ENCODE data around the gene PLIN1. TPM values are rescaled to one million over a fixed set of nuclear protein-coding genes. Genes with fewer than 3 reads are reported as not detected.
A peak's percentile ranks its signal among the peaks of the same experiment; 100 is the strongest.

The PLIN1 gene
- total RNA-seq, 1 experiment from 2014 or later, result 0.09 TPM

DNA sequence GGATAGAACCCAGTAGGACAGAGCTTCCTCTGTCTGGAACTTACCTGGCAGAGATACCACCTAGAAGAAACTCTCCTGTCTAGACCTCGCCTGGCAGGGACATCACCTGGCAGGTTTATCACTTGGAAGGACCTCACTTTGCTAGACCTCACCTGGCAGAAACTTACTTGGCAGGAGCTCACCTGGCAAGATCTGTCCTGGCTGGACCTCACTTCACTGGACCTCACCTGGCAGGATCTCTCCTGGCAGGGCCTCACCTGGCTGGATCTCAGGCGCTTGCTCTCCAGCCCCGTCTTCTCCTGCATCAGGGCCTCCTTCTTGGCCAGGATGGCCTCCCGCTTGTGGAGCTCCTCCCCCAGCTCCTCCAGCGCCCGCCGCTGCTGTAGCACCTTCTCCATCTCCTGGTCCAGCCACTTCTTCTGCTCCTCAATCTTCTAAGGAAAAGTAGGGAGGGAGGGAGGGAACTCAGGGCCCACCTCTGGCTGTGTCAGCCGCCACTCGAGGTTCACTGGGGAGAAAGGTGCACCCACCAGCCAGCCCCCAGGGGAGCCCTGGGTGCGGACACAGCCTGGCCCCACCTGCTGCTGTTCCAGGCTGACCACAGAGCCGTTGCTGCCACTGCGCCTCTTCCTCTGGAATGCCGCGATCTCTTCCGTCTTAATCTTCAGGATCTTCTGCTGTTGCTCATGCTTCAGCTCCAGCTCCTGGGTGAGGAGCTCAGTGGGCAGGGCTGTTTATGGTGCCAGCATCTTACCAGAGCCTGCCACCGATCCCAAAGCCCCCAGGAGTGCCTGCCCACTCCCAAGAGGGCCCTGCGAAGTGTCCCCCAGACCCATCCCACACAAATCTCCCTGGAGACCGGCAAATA lies 46.4 kb downstream of the PLIN1 start:
- DNase-seq, result no peak
- no CpG with 5 or more reads among the region's 18 CpGs for WGBS (ENCODE audit: extremely low coverage, insufficient read length, low lambda C conversion rate)
- Histone ChIP-seq H3K27me3 (ENCODE audit: insufficient read depth, low read length) (no peaks in the 10 kb centered on the region), H4K20me1 (ENCODE audit: control insufficient read depth, insufficient read depth, insufficient read length) (no peaks in the 10 kb centered on the region), H3K18ac (ENCODE audit: insufficient read length, low read depth, low read length) (no peak overlapping the region), H2BK120ac (ENCODE audit: low read depth, low read length, poor library complexity, severe bottlenecking) (no peak overlapping the region), H3K4ac (ENCODE audit: low read depth, low read length) (no peak overlapping the region), H3K56ac (ENCODE audit: insufficient read length, low read depth, low read length) (no peak overlapping the region), H3K9ac (ENCODE audit: extremely low read depth, insufficient read length, low read length) (no peak overlapping the region), H2BK5ac (ENCODE audit: insufficient read length, low read length) (no peak overlapping the region), H3K23me2 (ENCODE audit: insufficient read length, low read depth, low read length, poor library complexity, severe bottlenecking) (no peaks in the 10 kb centered on the region), H3K79me2 (ENCODE audit: insufficient read depth, low read length) (no peaks in the 10 kb centered on the region), H3K27ac (ENCODE audit: insufficient read length, low read depth, low read length) (no peak overlapping the region), H3K9me3 (ENCODE audit: control insufficient read depth, low read depth, low read length) (no peaks in the 10 kb centered on the region), H3K14ac (ENCODE audit: insufficient read depth, low read length) (no peak overlapping the region), H2AFZ (ENCODE audit: low read length) (no peak overlapping the region), H4K8ac (replicated peaks; ENCODE audit: insufficient read length, low read depth, low read length) (no peak overlapping the region), H3K4me2 (ENCODE audit: insufficient read depth, insufficient read length, low read length) (no peak overlapping the region), H2BK20ac (ENCODE audit: low read depth, low read length, poor library complexity, severe bottlenecking) (no peak overlapping the region), H4K5ac (ENCODE audit: insufficient read length, low read depth, low read length) (no peak overlapping the region), H2BK12ac (ENCODE audit: insufficient read length, low read depth, low read length) (no peak overlapping the region), H3K79me1 (ENCODE audit: insufficient read depth, low read depth, low read length, poor library complexity, severe bottlenecking) (no peaks in the 10 kb centered on the region), H3T11ph (ENCODE audit: low read length) (no peak overlapping the region), H3K23ac (ENCODE audit: insufficient read length, low read depth, low read length) (no peak overlapping the region), H2AK5ac (ENCODE audit: insufficient read length, low read length) (no peak overlapping the region), H2BK15ac (ENCODE audit: low read depth, low read length) (no peak overlapping the region), H3K4me1 (ENCODE audit: insufficient read depth, low read length) (no peaks in the 10 kb centered on the region), H4K91ac (ENCODE audit: insufficient read length, low read depth, low read length) (no peak overlapping the region)
- TF ChIP-seq, protein P1, sequence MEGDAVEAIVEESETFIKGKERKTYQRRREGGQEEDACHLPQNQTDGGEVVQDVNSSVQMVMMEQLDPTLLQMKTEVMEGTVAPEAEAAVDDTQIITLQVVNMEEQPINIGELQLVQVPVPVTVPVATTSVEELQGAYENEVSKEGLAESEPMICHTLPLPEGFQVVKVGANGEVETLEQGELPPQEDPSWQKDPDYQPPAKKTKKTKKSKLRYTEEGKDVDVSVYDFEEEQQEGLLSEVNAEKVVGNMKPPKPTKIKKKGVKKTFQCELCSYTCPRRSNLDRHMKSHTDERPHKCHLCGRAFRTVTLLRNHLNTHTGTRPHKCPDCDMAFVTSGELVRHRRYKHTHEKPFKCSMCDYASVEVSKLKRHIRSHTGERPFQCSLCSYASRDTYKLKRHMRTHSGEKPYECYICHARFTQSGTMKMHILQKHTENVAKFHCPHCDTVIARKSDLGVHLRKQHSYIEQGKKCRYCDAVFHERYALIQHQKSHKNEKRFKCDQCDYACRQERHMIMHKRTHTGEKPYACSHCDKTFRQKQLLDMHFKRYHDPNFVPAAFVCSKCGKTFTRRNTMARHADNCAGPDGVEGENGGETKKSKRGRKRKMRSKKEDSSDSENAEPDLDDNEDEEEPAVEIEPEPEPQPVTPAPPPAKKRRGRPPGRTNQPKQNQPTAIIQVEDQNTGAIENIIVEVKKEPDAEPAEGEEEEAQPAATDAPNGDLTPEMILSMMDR (conservative IDR thresholded peaks at IDR 0.05), result no peak
- Mint-ChIP-seq H3K27me3 (ENCODE audit: low read depth) (peaks cover 5% of the 10 kb centered on the region), H3K4me3 (no peak overlapping the region), H3K36me3 (ENCODE audit: insufficient read depth in 1 of 3, low read depth in 3 of 3) (peaks cover 59 to 79% (median 72%) of the 10 kb centered on the region in 3 experiments), H3K9me3 (peaks cover 26 to 39% of the 10 kb centered on the region in 2 experiments), H3K4me1 (peaks cover 0 to 4% of the 10 kb centered on the region in 2 experiments; a peak in 1 of 4 replicates), H3K27ac (peak overlapping the region in 1 of 3 experiments; percentile 48; a peak in 1 of 7 replicates)
